Prostate gland (tissue), 2 donors: Measurements from ENCODE around the gene ATP6V0B. TPM values are rescaled to one million over a fixed set of nuclear protein-coding genes. Genes with fewer than 3 reads are reported as not detected.
A peak's percentile ranks its signal among the peaks of the same experiment; 100 is the strongest.

Experiments used
- DNase-seq: peaks from one replicate; pipeline ENCODE4 v3.0.0-alpha.2; 2019; ENCODE audit warnings: low spot score
- H3K27ac ChIP-seq, 2 donors: fragments of 200-600 bp; sonication (generic); 2 replicates each; pipeline ENCODE4 v1.5.1; 2017 to 2019
- H3K27me3 ChIP-seq: fragments of 200-600 bp; sonication (generic); replicated peaks from 2 replicates; pipeline ENCODE4 v1.5.1; 2019; ENCODE audit not compliant: insufficient read depth
- H3K36me3 ChIP-seq, 2 donors: fragments of 200-600 bp; sonication (generic); 1 replicate in 1 of 2; 2 replicates in 1 of 2; pipeline versions ENCODE4 v1.5.1 to v1.8.1; 2017 to 2019
- H3K4me1 ChIP-seq: fragments of 200-600 bp; sonication (generic); replicated peaks from 2 replicates; pipeline ENCODE4 v1.5.1; 2019
- H3K4me3 ChIP-seq, 2 donors: fragments of 200-600 bp; sonication (generic); 2 replicates each; pipeline ENCODE4 v1.5.1; 2017 to 2019
- H3K9me3 ChIP-seq: fragments of 200-600 bp; sonication (generic); 2 replicates; pipeline ENCODE4 v1.5.1; 2017
- CTCF ChIP-seq, 4 experiments: fragments of 200-600 bp in 2 of 4; fragments of 450-650 bp in 2 of 4; sonication (generic) in 2 of 4; IDR thresholded peaks; 1 replicate in 3 of 4; 2 replicates in 1 of 4; pipeline ENCODE4 v1.5.1; 2016 to 2019; ENCODE audit warnings: antibody characterized with exemption in 4 of 4, mild to moderate bottlenecking in 2 of 4, moderate library complexity in 2 of 4
- POLR2A ChIP-seq: fragments of 450-650 bp; IDR thresholded peaks from one replicate; pipeline ENCODE4 v1.6.1; 2016; ENCODE audit warnings: antibody characterized with exemption, mild to moderate bottlenecking
- POLR2AphosphoS5 ChIP-seq: sonication (generic); formaldehyde crosslinking; IDR thresholded peaks from one replicate; pipeline ENCODE4 v1.6.1; 2017; ENCODE audit warnings: antibody characterized with exemption
- WGBS: methylation state at CpG from one replicate; pipeline ENCODE4 v1.1.5; 2018; 5-methylcytosine and 5-hydroxymethylcytosine counted together
- intact Hi-C: fragments of 100-400 bp; cut with DNase I; formaldehyde crosslinking; loops from one replicate; pipeline ENCODE4 v1.14.2; 2022
- total RNA-seq, 2 donors: library from RNA; depleted of rRNA; stranded (reverse); fragments of >200 nt; gene quantifications; one replicate each; pipeline ENCODE4 v1.1.0, GENCODE V29; 2016

ATP6V0B gene
- total RNA-seq, 2 donors from 2014 or later: 180 to 245 TPM

GRCh38 chr1:43931711-43932660 lies 42.8 kb upstream of the ATP6V0B start:
- no peaks in the 10 kb centered on the region for H3K27me3 ChIP-seq
- H3K4me3 ChIP-seq: no peak overlapping the region
- H3K4me1 ChIP-seq: no peaks in the 10 kb centered on the region
- no peaks in the 10 kb centered on the region for H3K36me3 ChIP-seq
- no peaks in the 10 kb centered on the region for H3K9me3 ChIP-seq
- no peak for DNase-seq
- TF ChIP-seq POLR2A (no peak), POLR2AphosphoS5 (no peak), CTCF (IDR thresholded peaks at IDR 0.05) (no peak)
- intact Hi-C loops: loop anchor here (5.0 kb wide), 1 partner anchor 405 kb away; no protein-coding TSS in a partner anchor
- WGBS: 91% methylated on average over 13 of the region's 13 CpGs
- no peak overlapping the region for H3K27ac ChIP-seq

GRCh38 chr1:43932786-43933385 lies 41.9 kb upstream of the ATP6V0B start:
- Histone ChIP-seq H3K36me3 (no peaks in the 10 kb centered on the region), H3K9me3 (no peaks in the 10 kb centered on the region), H3K4me3 (peak overlapping the region; percentile 38 to 45), H3K4me1 (no peaks in the 10 kb centered on the region), H3K27ac (peak overlapping the region; percentile 75), H3K27me3 (no peaks in the 10 kb centered on the region)
- 27% methylated on average over 8 of the region's 8 CpGs for WGBS
- no peak for TF ChIP-seq POLR2A
- TF ChIP-seq CTCF (IDR thresholded peaks at IDR 0.05): no peak
- TF ChIP-seq POLR2AphosphoS5: no peak
- intact Hi-C loops: loop anchor here (5.0 kb wide), 1 partner anchor 406 kb away; no protein-coding TSS in a partner anchor
- no peak for DNase-seq

DNA sequence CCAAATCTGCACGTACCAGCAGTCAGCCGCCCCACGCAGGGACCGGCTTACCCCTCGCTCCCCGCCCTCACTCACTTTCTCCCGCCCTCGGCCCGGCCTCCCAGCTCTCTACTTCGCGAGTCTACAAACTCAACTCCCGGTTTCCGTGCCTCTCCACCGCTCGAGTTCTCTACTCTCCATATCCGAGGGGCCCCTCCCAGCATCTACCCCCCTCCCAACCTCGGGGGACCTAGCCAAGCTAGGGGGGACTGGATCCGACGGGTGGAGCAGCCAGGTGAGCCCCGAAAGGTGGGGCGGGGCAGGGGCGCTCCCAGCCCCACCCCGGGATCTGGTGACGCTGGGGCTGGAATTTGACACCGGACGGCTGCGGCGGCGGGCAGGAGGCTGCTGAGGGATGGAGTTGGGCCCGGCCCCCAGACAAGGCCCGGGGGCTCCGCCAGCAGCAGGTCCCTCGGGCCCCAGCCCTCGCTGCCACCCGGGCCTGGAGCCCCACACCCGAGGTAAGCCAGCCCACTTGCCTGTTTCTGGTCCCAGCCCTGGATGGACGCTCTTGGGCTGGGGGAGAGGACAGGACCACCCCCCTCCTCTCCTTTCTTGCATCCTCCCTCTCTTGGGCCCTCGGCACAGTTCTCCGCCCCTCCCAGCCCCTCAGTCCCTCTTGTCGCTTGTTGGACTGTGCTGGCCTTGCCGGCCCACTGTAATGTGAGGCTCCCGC lies 41.2 kb upstream of the ATP6V0B start, which contains the start of gene ARTN:
ARTN (plus strand) TSS at position 416 of the 715 bp plus-strand sequence. CDS start 1,856 bp downstream, outside the sequence.
- no peaks in the 10 kb centered on the region for H3K4me1 ChIP-seq
- WGBS: 3% methylated on average over 39 of the region's 42 CpGs
- H3K27ac ChIP-seq: peak within 1 kb of the TSS; percentile 75
- no peaks in the 10 kb centered on the region for H3K9me3 ChIP-seq
- H3K27me3 ChIP-seq: no peaks in the 10 kb centered on the region
- peak within 1 kb of the TSS; percentile 38 to 45 for H3K4me3 ChIP-seq
- no peaks in the 10 kb centered on the region for H3K36me3 ChIP-seq
- intact Hi-C loops: loop anchor here (1.0 to 5.0 kb wide), 2 partner anchors 170 to 406 kb away; no protein-coding TSS in a partner anchor
- TF ChIP-seq POLR2A (peak; percentile 13), CTCF (IDR thresholded peaks at IDR 0.05) (peak in 1 of 4 experiments; percentile 4), POLR2AphosphoS5 (peak; percentile 47)
- DNase-seq: peak; percentile 59

- H3K4me3 ChIP-seq: peak overlapping the region; percentile 38 to 45
- peak overlapping the region; percentile 75 for H3K27ac ChIP-seq
- H3K9me3 ChIP-seq: no peaks in the 10 kb centered on the region
- H3K27me3 ChIP-seq: no peaks in the 10 kb centered on the region
- H3K36me3 ChIP-seq: no peaks in the 10 kb centered on the region
- DNase-seq: no peak
- 24% methylated on average over 13 of the region's 13 CpGs for WGBS
- no peaks in the 10 kb centered on the region for H3K4me1 ChIP-seq
- TF ChIP-seq POLR2AphosphoS5: no peak
- peak; percentile 84 to 93 (median 90) for TF ChIP-seq CTCF (IDR thresholded peaks at IDR 0.05)
- intact Hi-C loops: loop anchor here (1.0 to 5.0 kb wide), 2 partner anchors 171 to 407 kb away; no protein-coding TSS in a partner anchor
Measured at GRCh38 chr1:43934101-43934985, 40.4 kb upstream of the ATP6V0B start.
